Activated B cell treated with CpG ODN at 0.5 μM for 24 hours (primary cell): ENCODE data around the gene RDH11. TPM values are rescaled to one million over a fixed set of nuclear protein-coding genes. Genes with fewer than 3 reads are reported as not detected.

Experiments
- ATAC-seq: fragments of 200-7000 bp; cut with Tn5 transposase; one replicate; pipeline ENCODE4 v1.10.0; 2021; ENCODE audit warnings: low read depth, mild to moderate bottlenecking, moderate library complexity
- CTCF ChIA-PET: fragments of 350-600 bp; sonication (Branson Sonifier 250); formaldehyde crosslinking; loops from one replicate; lab custom pipeline; 2021; ENCODE audit warnings: antibody characterized with exemption; lab: Charles Lee
- POLR2A ChIA-PET: fragments of 350-600 bp; sonication (Branson Sonifier 250); formaldehyde crosslinking; loops from one replicate; lab custom pipeline; 2021; ENCODE audit warnings: antibody characterized with exemption; lab: Charles Lee
- DNase-seq: peaks from one replicate; pipeline ENCODE4 v3.0.0; 2022
- H3K27ac Mint-ChIP-seq: one replicate; pipeline ENCODE4 v1.8.0; 2020; ENCODE audit warnings: mixed read lengths
- H3K27me3 Mint-ChIP-seq: one replicate; pipeline ENCODE4 v1.8.0; 2021; ENCODE audit warnings: mixed read lengths
- H3K36me3 Mint-ChIP-seq: one replicate; pipeline ENCODE4 v1.8.0; 2021; ENCODE audit warnings: low read depth, mixed read lengths
- H3K4me1 Mint-ChIP-seq: one replicate; pipeline ENCODE4 v1.8.0; 2021; ENCODE audit warnings: mixed read lengths
- H3K4me3 Mint-ChIP-seq: one replicate; pipeline ENCODE4 v1.8.0; 2020; ENCODE audit warnings: mild to moderate bottlenecking, mixed read lengths
- H3K9me3 Mint-ChIP-seq: one replicate; pipeline ENCODE4 v1.8.0; 2020; ENCODE audit warnings: mixed read lengths
- CTCF ChIP-seq: fragments of 200-600 bp; IDR thresholded peaks from one replicate; pipeline ENCODE4 v1.8.0; 2022; ENCODE audit warnings: antibody characterized with exemption, mild to moderate bottlenecking
- intact Hi-C: fragments of 100-400 bp; cut with micrococcal nuclease; formaldehyde crosslinking; loops from one replicate; pipeline ENCODE4 v1.15.1; 2024
- total RNA-seq: library from RNA; stranded (reverse); gene quantifications from 2 replicates; pipeline ENCODE4 v1.2.3, GENCODE V29; 2022

The RDH11 gene
- total RNA-seq, 1 donor from 2014 or later, result 34.7 TPM

- intact Hi-C loops, result no loop called here
- Mint-ChIP-seq H3K27me3 (no peaks in the 10 kb centered on the region), H3K9me3 (no peaks in the 10 kb centered on the region), H3K27ac (no peak overlapping the region), H3K4me1 (no peaks in the 10 kb centered on the region), H3K36me3 (peaks cover 49% of the 10 kb centered on the region), H3K4me3 (no peak overlapping the region)
- DNase-seq (no peak), ATAC-seq (no peak)
- ChIA-PET POLR2A (no interaction called here), CTCF (no interaction called here)
- no peak for TF ChIP-seq CTCF
Measured at GRCh38 chr14:67645414-67645813, 50.1 kb downstream of the RDH11 start.

- TF ChIP-seq CTCF, result no peak
- Mint-ChIP-seq H3K27ac (no peak overlapping the region), H3K4me3 (no peak overlapping the region), H3K36me3 (peaks cover 39% of the 10 kb centered on the region), H3K9me3 (no peaks in the 10 kb centered on the region), H3K27me3 (no peaks in the 10 kb centered on the region), H3K4me1 (no peaks in the 10 kb centered on the region)
- intact Hi-C loops, result no loop called here
- DNase-seq, result no peak
- no peak for ATAC-seq
- ChIA-PET CTCF (no interaction called here), POLR2A (interaction anchor here (0.7 kb wide), 1 partner anchor 29 kb away, joined by 3 read pairs; no protein-coding TSS in a partner anchor)
Measured at GRCh38 chr14:67644428-67644827, 51.1 kb downstream of the RDH11 start.

- DNase-seq (no peak), ATAC-seq (no peak)
- intact Hi-C loops, result no loop called here
- H3K36me3 Mint-ChIP-seq, result peaks cover 32% of the 10 kb centered on the region
- POLR2A ChIA-PET, result interaction anchor here (0.7 kb wide), 1 partner anchor 52 kb away, joined by 12 read pairs; the partner anchor contains the start of gene RDH11
- H3K27me3 Mint-ChIP-seq, result no peaks in the 10 kb centered on the region
- TF ChIP-seq CTCF, result no peak
- CTCF ChIA-PET, result no interaction called here
- H3K27ac Mint-ChIP-seq, result no peak overlapping the region
- no peaks in the 10 kb centered on the region for H3K4me1 Mint-ChIP-seq
- no peaks in the 10 kb centered on the region for H3K9me3 Mint-ChIP-seq
- H3K4me3 Mint-ChIP-seq, result no peak overlapping the region
Measured at GRCh38 chr14:67643713-67644112, 51.9 kb downstream of the RDH11 start.

- no peak for DNase-seq
- H3K36me3 Mint-ChIP-seq, result peaks cover 23% of the 10 kb centered on the region
- no peak overlapping the region for H3K4me3 Mint-ChIP-seq
- H3K27me3 Mint-ChIP-seq, result no peaks in the 10 kb centered on the region
- ATAC-seq, result no peak
- no peaks in the 10 kb centered on the region for H3K4me1 Mint-ChIP-seq
- no peaks in the 10 kb centered on the region for H3K9me3 Mint-ChIP-seq
- POLR2A ChIA-PET, result no interaction called here
- TF ChIP-seq CTCF, result no peak
- intact Hi-C loops, result no loop called here
- CTCF ChIA-PET, result no interaction called here
- no peak overlapping the region for H3K27ac Mint-ChIP-seq
Measured at GRCh38 chr14:67641902-67642749, 53.4 kb downstream of the RDH11 start.

GRCh38 chr14:67641480-67641879 lies 54.1 kb downstream of the RDH11 start:
- H3K36me3 Mint-ChIP-seq, result peaks cover 17% of the 10 kb centered on the region
- H3K9me3 Mint-ChIP-seq, result no peaks in the 10 kb centered on the region
- intact Hi-C loops, result no loop called here
- POLR2A ChIA-PET, result no interaction called here
- CTCF ChIA-PET, result no interaction called here
- H3K27me3 Mint-ChIP-seq, result no peaks in the 10 kb centered on the region
- no peak overlapping the region for H3K27ac Mint-ChIP-seq
- H3K4me3 Mint-ChIP-seq, result no peak overlapping the region
- DNase-seq (no peak), ATAC-seq (no peak)
- H3K4me1 Mint-ChIP-seq, result no peaks in the 10 kb centered on the region
- TF ChIP-seq CTCF, result no peak
